Endodermal cell (in vitro differentiated cells): ENCODE results near the gene PTGS1. TPM values are rescaled to one million over a fixed set of nuclear protein-coding genes. Genes with fewer than 3 reads are reported as not detected.

Source experiments
- DNase-seq: peaks from one replicate; pipeline ENCODE4 v3.0.0-alpha.2; 2017
- H3K27ac ChIP-seq: 2 replicates; pipeline ENCODE4 v1.5.1; 2013; ENCODE audit warnings: mild to moderate bottlenecking, low read depth, low read length, moderate library complexity
- H3K27me3 ChIP-seq: 2 replicates; pipeline ENCODE4 v1.6.1; 2013; ENCODE audit warnings: mild to moderate bottlenecking, low read length, moderate library complexity; ENCODE audit not compliant: insufficient read depth, control insufficient read depth, poor library complexity, severe bottlenecking
- H3K36me3 ChIP-seq: 2 replicates; pipeline ENCODE4 v1.7.0; 2013; ENCODE audit warnings: mild to moderate bottlenecking, low read length, moderate library complexity; ENCODE audit not compliant: control insufficient read depth, insufficient read depth
- H3K4me1 ChIP-seq: one replicate; pipeline ENCODE4 v1.7.0; 2013; ENCODE audit warnings: low read length; ENCODE audit not compliant: control insufficient read depth, insufficient read depth
- H3K4me3 ChIP-seq: 2 replicates; pipeline ENCODE4 v1.5.1; 2013; ENCODE audit warnings: mild to moderate bottlenecking, low read length, moderate library complexity
- H3K9ac ChIP-seq: 2 replicates; pipeline ENCODE4 v1.6.1; 2013; ENCODE audit warnings: mild to moderate bottlenecking, low read length, moderate library complexity; ENCODE audit not compliant: poor library complexity, severe bottlenecking; ENCODE audit errors: extremely low read depth
- H3K9me3 ChIP-seq: 2 replicates; pipeline ENCODE4 v1.6.1; 2013; ENCODE audit warnings: mild to moderate bottlenecking, low read length, moderate library complexity; ENCODE audit not compliant: control insufficient read depth
- H3K27ac Mint-ChIP-seq: 2 replicates; pipeline ENCODE4 v1.8.0; 2020; ENCODE audit warnings: mixed read lengths
- H3K27me3 Mint-ChIP-seq: 2 replicates; pipeline ENCODE4 v1.8.0; 2021; ENCODE audit warnings: mild to moderate bottlenecking, mixed read lengths; ENCODE audit not compliant: insufficient read depth
- H3K36me3 Mint-ChIP-seq: 2 replicates; pipeline ENCODE4 v1.8.0; 2020; ENCODE audit warnings: low read depth, mixed read lengths
- H3K4me1 Mint-ChIP-seq: 2 replicates; pipeline ENCODE4 v1.8.0; 2020; ENCODE audit warnings: mixed read lengths
- H3K4me3 Mint-ChIP-seq: 2 replicates; pipeline ENCODE4 v1.8.0; 2020; ENCODE audit warnings: mild to moderate bottlenecking, moderate library complexity, mixed read lengths
- H3K9me3 Mint-ChIP-seq: 2 replicates; pipeline ENCODE4 v1.8.0; 2020; ENCODE audit warnings: mild to moderate bottlenecking, mixed read lengths
- WGBS, 2 experiments: methylation state at CpG; one replicate each; pipeline versions ENCODE4 v1.1.5 to v1.1.7; 2013; ENCODE audit warnings: missing lambda C conversion rate in 2 of 2, mixed read lengths in 1 of 2; ENCODE audit not compliant: insufficient coverage in 1 of 2, insufficient read length in 1 of 2; 5-methylcytosine and 5-hydroxymethylcytosine counted together
- total RNA-seq, 2 donors: library from RNA; stranded (reverse); fragmentation: NEBNext Ultra II Directional in 1 of 2; extraction: Animal tissue kit (Norgen Biotek cat#: 25700) in 1 of 2; gene quantifications; 2 replicates in 1 of 2; 3 replicates in 1 of 2; pipeline ENCODE4 v1.2.1, GENCODE V29; 2021
- TF ChIP-seq, protein P1 (sequence below): fragments of 200-600 bp; sonication (generic); conservative IDR thresholded peaks from 2 replicates; pipeline ENCODE4 v1.5.0; 2021; ENCODE audit warnings: antibody characterized with exemption, mild to moderate bottlenecking

PTGS1 gene
- total RNA-seq, 2 donors from 2014 or later: 0.84 to 1.1 TPM

GRCh38 chr9:122382901-122383850, 12.4 kb downstream of the PTGS1 start:
- H3K4me1 ChIP-seq: no peaks in the 10 kb centered on the region
- H3K27me3 Mint-ChIP-seq: peaks cover 8% of the 10 kb centered on the region
- H3K9me3 Mint-ChIP-seq: peaks cover 5% of the 10 kb centered on the region
- H3K27ac ChIP-seq: no peak overlapping the region
- no peak overlapping the region for H3K4me3 ChIP-seq
- H3K36me3 ChIP-seq: no peaks in the 10 kb centered on the region
- H3K9ac ChIP-seq: no peak overlapping the region
- H3K9me3 ChIP-seq: no peaks in the 10 kb centered on the region
- DNase-seq: no peak
- no peaks in the 10 kb centered on the region for H3K36me3 Mint-ChIP-seq
- WGBS, 2 experiments: 85 to 87% methylated on average over 6 to 16 of the region's 16 CpGs
- H3K27ac Mint-ChIP-seq: no peak overlapping the region
- no peak overlapping the region for H3K4me3 Mint-ChIP-seq
- peaks cover 11% of the 10 kb centered on the region for H3K4me1 Mint-ChIP-seq
- H3K27me3 ChIP-seq: no peaks in the 10 kb centered on the region
- TF ChIP-seq, protein P1, sequence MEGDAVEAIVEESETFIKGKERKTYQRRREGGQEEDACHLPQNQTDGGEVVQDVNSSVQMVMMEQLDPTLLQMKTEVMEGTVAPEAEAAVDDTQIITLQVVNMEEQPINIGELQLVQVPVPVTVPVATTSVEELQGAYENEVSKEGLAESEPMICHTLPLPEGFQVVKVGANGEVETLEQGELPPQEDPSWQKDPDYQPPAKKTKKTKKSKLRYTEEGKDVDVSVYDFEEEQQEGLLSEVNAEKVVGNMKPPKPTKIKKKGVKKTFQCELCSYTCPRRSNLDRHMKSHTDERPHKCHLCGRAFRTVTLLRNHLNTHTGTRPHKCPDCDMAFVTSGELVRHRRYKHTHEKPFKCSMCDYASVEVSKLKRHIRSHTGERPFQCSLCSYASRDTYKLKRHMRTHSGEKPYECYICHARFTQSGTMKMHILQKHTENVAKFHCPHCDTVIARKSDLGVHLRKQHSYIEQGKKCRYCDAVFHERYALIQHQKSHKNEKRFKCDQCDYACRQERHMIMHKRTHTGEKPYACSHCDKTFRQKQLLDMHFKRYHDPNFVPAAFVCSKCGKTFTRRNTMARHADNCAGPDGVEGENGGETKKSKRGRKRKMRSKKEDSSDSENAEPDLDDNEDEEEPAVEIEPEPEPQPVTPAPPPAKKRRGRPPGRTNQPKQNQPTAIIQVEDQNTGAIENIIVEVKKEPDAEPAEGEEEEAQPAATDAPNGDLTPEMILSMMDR: no peak

DNA sequence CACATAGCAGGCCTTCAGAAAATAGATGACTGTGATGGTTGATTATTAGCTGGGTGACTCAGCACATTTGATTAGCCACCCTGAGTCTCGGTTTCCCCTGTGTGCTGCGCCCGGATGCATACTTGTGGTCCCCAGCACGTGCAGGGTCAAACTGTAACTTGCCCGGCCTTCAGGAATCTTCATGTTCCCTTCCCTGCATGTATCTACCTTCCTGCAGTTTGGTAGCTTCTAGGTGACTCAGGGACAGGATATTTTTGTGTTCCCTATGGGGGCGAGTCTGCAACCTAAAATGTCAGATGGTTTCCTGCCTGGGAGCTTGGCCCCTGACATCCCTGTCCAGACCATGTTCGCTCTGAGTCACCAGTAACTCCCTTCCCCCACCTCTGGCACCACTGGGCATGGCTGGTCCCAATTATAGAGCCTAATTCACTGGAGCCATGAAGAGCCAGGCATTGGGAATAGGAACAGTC, 13.2 kb downstream of the PTGS1 start:
- Mint-ChIP-seq H3K27ac (no peak overlapping the region), H3K4me3 (no peak overlapping the region), H3K9me3 (peaks cover 5% of the 10 kb centered on the region), H3K36me3 (no peaks in the 10 kb centered on the region), H3K27me3 (peaks cover 8% of the 10 kb centered on the region), H3K4me1 (peaks cover 14% of the 10 kb centered on the region)
- Histone ChIP-seq H3K4me1 (no peaks in the 10 kb centered on the region), H3K4me3 (no peak overlapping the region), H3K27me3 (no peaks in the 10 kb centered on the region), H3K9ac (no peak overlapping the region), H3K9me3 (no peaks in the 10 kb centered on the region), H3K36me3 (no peaks in the 10 kb centered on the region), H3K27ac (no peak overlapping the region)
- 89 to 94% methylated on average over 7 of the region's 7 CpGs for WGBS, 2 experiments
- no peak for DNase-seq
- TF ChIP-seq, protein P1: no peak

DNA sequence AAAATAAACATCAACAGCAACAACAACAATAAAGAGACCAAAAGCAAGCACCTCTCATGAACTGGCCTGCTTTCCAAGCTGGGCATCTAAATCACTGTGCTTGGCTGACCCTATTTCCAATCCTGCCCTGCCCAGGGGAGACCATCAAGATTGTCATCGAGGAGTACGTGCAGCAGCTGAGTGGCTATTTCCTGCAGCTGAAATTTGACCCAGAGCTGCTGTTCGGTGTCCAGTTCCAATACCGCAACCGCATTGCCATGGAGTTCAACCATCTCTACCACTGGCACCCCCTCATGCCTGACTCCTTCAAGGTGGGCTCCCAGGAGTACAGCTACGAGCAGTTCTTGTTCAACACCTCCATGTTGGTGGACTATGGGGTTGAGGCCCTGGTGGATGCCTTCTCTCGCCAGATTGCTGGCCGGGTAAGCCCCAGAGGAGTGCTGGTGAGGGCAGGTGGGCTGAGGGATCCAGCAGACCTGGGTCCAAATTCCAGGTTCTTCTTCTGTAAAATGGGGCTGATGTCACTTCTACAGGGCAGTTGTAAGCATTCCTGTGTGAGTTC, 15.6 kb downstream of the PTGS1 start:
- Histone ChIP-seq H3K27ac (no peak overlapping the region), H3K9me3 (no peaks in the 10 kb centered on the region), H3K36me3 (no peaks in the 10 kb centered on the region), H3K27me3 (no peaks in the 10 kb centered on the region), H3K9ac (no peak overlapping the region), H3K4me1 (no peaks in the 10 kb centered on the region), H3K4me3 (no peak overlapping the region)
- DNase-seq: no peak
- 94 to 100% methylated on average over 5 to 8 of the region's 8 CpGs for WGBS, 2 experiments
- Mint-ChIP-seq H3K9me3 (no peaks in the 10 kb centered on the region), H3K36me3 (no peaks in the 10 kb centered on the region), H3K27me3 (peaks cover 16% of the 10 kb centered on the region), H3K4me1 (peaks cover 14% of the 10 kb centered on the region), H3K27ac (no peak overlapping the region), H3K4me3 (no peak overlapping the region)
- TF ChIP-seq, protein P1: no peak
